IPS-20b (cell line): ENCODE data around the gene ARMC6.
"Not testable (repeated sequence)": the region's sequence is repeated elsewhere in the genome, so short reads cannot be mapped to it uniquely, and the experiment has no call there.

Experiments
- H3K27ac ChIP-seq: one replicate; pipeline ENCODE4 v1.5.1; 2013; ENCODE audit warnings: low read length
- H3K27me3 ChIP-seq: 2 replicates; pipeline ENCODE4 v1.6.1; 2013; ENCODE audit warnings: mild to moderate bottlenecking, low read length, inconsistent platforms; ENCODE audit not compliant: insufficient read depth
- H3K36me3 ChIP-seq: 2 replicates; pipeline ENCODE4 v1.6.1; 2013; ENCODE audit warnings: low read depth, mild to moderate bottlenecking, inconsistent platforms, low read length, moderate library complexity; ENCODE audit not compliant: insufficient read depth
- H3K4me1 ChIP-seq: 2 replicates; pipeline ENCODE4 v1.6.1; 2013; ENCODE audit warnings: mild to moderate bottlenecking, control low read depth, inconsistent platforms, low read length, moderate library complexity; ENCODE audit not compliant: insufficient read depth
- H3K4me3 ChIP-seq: 2 replicates; pipeline ENCODE4 v1.5.1; 2013; ENCODE audit warnings: mild to moderate bottlenecking, low read length, inconsistent platforms
- H3K9ac ChIP-seq: 2 replicates; pipeline ENCODE4 v1.6.1; 2013; ENCODE audit warnings: low read depth, mild to moderate bottlenecking, inconsistent platforms, low read length, moderate library complexity
- H3K9me3 ChIP-seq: 2 replicates; pipeline ENCODE4 v1.6.1; 2013; ENCODE audit warnings: mild to moderate bottlenecking, low read depth, low read length, inconsistent platforms; ENCODE audit not compliant: insufficient read depth

Gene ARMC6

GRCh38 chr19:19103167-19103566 is 69.8 kb downstream of the ARMC6 start:
- no peak overlapping the region for H3K27ac ChIP-seq

GRCh38 chr19:19105365-19106055 is 72.1 kb downstream of the ARMC6 start:
- Histone ChIP-seq H3K9me3 (no peaks in the 10 kb centered on the region), H3K4me3 (peak overlapping the region; percentile 65), H3K4me1 (peaks cover 4% of the 10 kb centered on the region; the same call in 1 of the 2 replicates), H3K9ac (peak overlapping the region; percentile 68; the same call in 1 of the 2 replicates), H3K27me3 (no peaks in the 10 kb centered on the region; the same call in 1 of the 2 replicates), H3K27ac (peak overlapping the region; percentile 54), H3K36me3 (no peaks in the 10 kb centered on the region)

More at GRCh38 chr19:19103167-19103566, 69.8 kb downstream of the ARMC6 start:
- Histone ChIP-seq H3K4me3 (no peak overlapping the region), H3K27me3 (no peaks in the 10 kb centered on the region; the same call in 1 of the 2 replicates), H3K9ac (no peak overlapping the region), H3K9me3 (no peaks in the 10 kb centered on the region), H3K4me1 (peaks cover 4% of the 10 kb centered on the region; the same call in 1 of the 2 replicates), H3K36me3 (no peaks in the 10 kb centered on the region)

- no peaks in the 10 kb centered on the region for H3K9me3 ChIP-seq
- peak overlapping the region; percentile 54 for H3K27ac ChIP-seq
- H3K4me3 ChIP-seq: peak overlapping the region; percentile 65
- no peaks in the 10 kb centered on the region for H3K36me3 ChIP-seq
- peaks cover 4% of the 10 kb centered on the region; the same call in 1 of the 2 replicates for H3K4me1 ChIP-seq
- H3K9ac ChIP-seq: peak overlapping the region; percentile 68; the same call in 1 of the 2 replicates
- H3K27me3 ChIP-seq: no peaks in the 10 kb centered on the region; the same call in 1 of the 2 replicates
These were observed 72.7 kb downstream of the ARMC6 start for GRCh38 chr19:19106056-19106551.

GRCh38 chr19:19106938-19107337 is 73.5 kb downstream of the ARMC6 start:
- not testable (repeated sequence) for H3K9ac ChIP-seq, H3K4me3 ChIP-seq, H3K27ac ChIP-seq, H3K4me1 ChIP-seq, H3K9me3 ChIP-seq, H3K36me3 ChIP-seq, H3K27me3 ChIP-seq

GRCh38 chr19:19107654-19108053 is 74.3 kb downstream of the ARMC6 start:
- no peak overlapping the region for H3K27ac ChIP-seq
- H3K9me3 ChIP-seq: no peaks in the 10 kb centered on the region
- no peaks in the 10 kb centered on the region for H3K27me3 ChIP-seq
- H3K36me3 ChIP-seq: no peaks in the 10 kb centered on the region
- H3K4me3 ChIP-seq: no peak overlapping the region
- no peak overlapping the region for H3K9ac ChIP-seq
- H3K4me1 ChIP-seq: peaks cover 4% of the 10 kb centered on the region; the same call in 1 of the 2 replicates
